CD4-positive, CD25-positive, alpha-beta regulatory T cell (primary cell): Measurements from ENCODE around the gene NTM. TPM values are rescaled to one million over a fixed set of nuclear protein-coding genes. Genes with fewer than 3 reads are reported as not detected.
A peak's percentile ranks its signal among the peaks of the same experiment; 100 is the strongest.

Experiments used
- ATAC-seq, 2 donors: fragments of 150-1000 bp; cut with Tn5 transposase; one replicate each; pipeline ENCODE4 v1.10.0; 2021; ENCODE audit warnings: low read depth in 2 of 2, moderate number of reproducible peaks in 2 of 2, moderate library complexity in 1 of 2
- DNase-seq, 3 donors: peaks; one replicate each; pipeline versions ENCODE4 v3.0.0 to v3.0.0-alpha.2; 2012 to 2022; ENCODE audit warnings: mixed read lengths in 1 of 3
- H3K27ac ChIP-seq: one replicate; pipeline ENCODE4 v1.7.0; 2013; ENCODE audit warnings: mild to moderate bottlenecking, low read length; ENCODE audit not compliant: insufficient read depth, poor library complexity, severe bottlenecking
- H3K27me3 ChIP-seq: one replicate; pipeline ENCODE4 v1.7.0; 2013; ENCODE audit warnings: low read length; ENCODE audit not compliant: control insufficient read depth, insufficient read depth
- H3K36me3 ChIP-seq: one replicate; pipeline ENCODE4 v1.7.0; 2013; ENCODE audit warnings: mild to moderate bottlenecking, low read length, moderate library complexity; ENCODE audit not compliant: control insufficient read depth, insufficient read depth
- H3K4me1 ChIP-seq: 2 replicates; pipeline ENCODE4 v1.7.0; 2013; ENCODE audit warnings: mild to moderate bottlenecking, low read length; ENCODE audit not compliant: insufficient read depth, control insufficient read depth, poor library complexity, severe bottlenecking
- H3K4me3 ChIP-seq: one replicate; pipeline ENCODE4 v1.7.0; 2013; ENCODE audit warnings: low read depth, mild to moderate bottlenecking, low read length, moderate library complexity
- H3K9me3 ChIP-seq, 2 experiments: 1 replicate in 1 of 2; 2 replicates in 1 of 2; pipeline ENCODE4 v1.7.0; 2013; ENCODE audit warnings: low read length in 2 of 2, mild to moderate bottlenecking in 1 of 2, moderate library complexity in 1 of 2; ENCODE audit not compliant: control insufficient read depth in 2 of 2
- H3K27ac Mint-ChIP-seq, 3 donors: one replicate each; pipeline ENCODE4 v1.8.0; 2020 to 2022; ENCODE audit warnings: mild to moderate bottlenecking in 3 of 3, mixed read lengths in 3 of 3, moderate library complexity in 2 of 3
- H3K27me3 Mint-ChIP-seq: one replicate; pipeline ENCODE4 v1.8.0; 2022; ENCODE audit warnings: mild to moderate bottlenecking, mixed read lengths
- H3K36me3 Mint-ChIP-seq: one replicate; pipeline ENCODE4 v1.8.0; 2020; ENCODE audit warnings: mixed read lengths
- H3K4me1 Mint-ChIP-seq, 4 donors: one replicate each; pipeline ENCODE4 v1.8.0; 2020 to 2022; ENCODE audit warnings: mixed read lengths in 4 of 4, mild to moderate bottlenecking in 1 of 4
- H3K4me3 Mint-ChIP-seq, 4 donors: one replicate each; pipeline ENCODE4 v1.8.0; 2020 to 2022; ENCODE audit warnings: mild to moderate bottlenecking in 4 of 4, mixed read lengths in 4 of 4, moderate library complexity in 3 of 4
- H3K9me3 Mint-ChIP-seq, 7 donors: one replicate each; pipeline ENCODE4 v1.8.0; 2020 to 2022; ENCODE audit warnings: mixed read lengths in 7 of 7, mild to moderate bottlenecking in 3 of 7, moderate library complexity in 2 of 7
- polyA plus RNA-seq, 4 donors: library from polyadenylated mRNA; unstranded; fragments of 300-500 nt; fragmentation: Illumina TruSeq; gene quantifications; one replicate each; pipeline ENCODE4 v1.2.3, GENCODE V29; 2021
- total RNA-seq: library from RNA; stranded (reverse); gene quantifications from one replicate; pipeline ENCODE4 v1.2.3, GENCODE V29; 2022

The NTM gene
- total and polyA plus RNA-seq, 5 donors from 2014 or later = 1.3 TPM; not detected in 4

DNA sequence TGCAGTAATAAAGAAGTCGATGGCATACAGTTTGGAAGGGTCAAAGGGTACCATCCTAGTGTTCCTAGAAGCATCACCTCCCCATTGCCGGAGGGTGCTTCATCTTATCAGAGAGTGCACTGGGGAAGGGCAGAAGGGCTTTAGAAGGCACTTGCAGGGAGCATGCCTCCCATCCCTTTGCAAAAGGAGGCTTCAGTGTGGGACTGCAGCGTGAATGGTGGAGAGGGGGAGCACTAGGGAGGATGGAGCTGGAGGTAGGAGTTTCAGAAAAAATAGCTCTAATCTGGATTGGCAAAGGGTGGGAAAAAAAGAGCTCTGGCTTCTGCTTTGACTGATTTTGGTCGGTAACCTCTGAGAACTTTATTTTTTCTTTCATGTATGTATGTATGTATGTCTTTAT is 5.0 kb downstream of the NTM start:
- Mint-ChIP-seq H3K4me3 (no peak overlapping the region), H3K27ac (no peak overlapping the region), H3K36me3 (no peaks in the 10 kb centered on the region), H3K27me3 (peaks cover 11% of the 10 kb centered on the region), H3K9me3 (peaks cover 0 to 3% (median 1%) of the 10 kb centered on the region in 7 donors), H3K4me1 (no peaks in the 10 kb centered on the region)
- ATAC-seq (no peak), DNase-seq (no peak)
- no peaks in the 10 kb centered on the region for H3K36me3 ChIP-seq
- H3K4me1 ChIP-seq = no peaks in the 10 kb centered on the region
- no peak overlapping the region for H3K4me3 ChIP-seq
- H3K9me3 ChIP-seq = no peaks in the 10 kb centered on the region
- H3K27ac ChIP-seq = no peak overlapping the region
- H3K27me3 ChIP-seq = no peaks in the 10 kb centered on the region

DNA sequence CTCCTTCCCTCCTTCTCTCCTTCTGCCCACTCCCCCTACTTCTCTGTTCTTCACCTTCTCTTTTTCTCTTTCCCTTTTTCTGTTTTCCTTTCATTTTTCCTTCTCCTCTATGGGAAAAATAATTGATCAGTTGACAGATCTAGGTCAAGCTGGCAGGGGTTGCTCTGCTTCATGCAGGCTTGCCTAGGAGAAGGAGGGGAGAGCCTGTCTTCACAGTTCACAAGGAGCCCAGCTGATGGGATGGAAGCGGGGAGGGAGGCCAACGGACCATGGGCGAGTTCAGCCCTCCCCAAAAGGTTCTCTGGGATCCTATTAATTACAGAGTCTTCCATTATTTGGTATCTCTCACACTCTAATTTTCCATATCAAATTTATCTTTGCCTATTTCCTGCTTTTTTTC is 5.5 kb downstream of the NTM start:
- no peak for ATAC-seq
- no peak overlapping the region for H3K27ac ChIP-seq
- Mint-ChIP-seq H3K9me3 (peaks cover 0 to 4% (median 2%) of the 10 kb centered on the region in 7 donors), H3K4me1 (no peaks in the 10 kb centered on the region), H3K27ac (peak overlapping the region in 1 of 3 donors; percentile 74), H3K4me3 (no peak overlapping the region), H3K27me3 (peaks cover 11% of the 10 kb centered on the region), H3K36me3 (no peaks in the 10 kb centered on the region)
- no peaks in the 10 kb centered on the region for H3K27me3 ChIP-seq
- no peak for DNase-seq
- H3K4me3 ChIP-seq = no peak overlapping the region
- no peaks in the 10 kb centered on the region for H3K4me1 ChIP-seq
- H3K9me3 ChIP-seq = no peaks in the 10 kb centered on the region
- no peaks in the 10 kb centered on the region for H3K36me3 ChIP-seq

DNA sequence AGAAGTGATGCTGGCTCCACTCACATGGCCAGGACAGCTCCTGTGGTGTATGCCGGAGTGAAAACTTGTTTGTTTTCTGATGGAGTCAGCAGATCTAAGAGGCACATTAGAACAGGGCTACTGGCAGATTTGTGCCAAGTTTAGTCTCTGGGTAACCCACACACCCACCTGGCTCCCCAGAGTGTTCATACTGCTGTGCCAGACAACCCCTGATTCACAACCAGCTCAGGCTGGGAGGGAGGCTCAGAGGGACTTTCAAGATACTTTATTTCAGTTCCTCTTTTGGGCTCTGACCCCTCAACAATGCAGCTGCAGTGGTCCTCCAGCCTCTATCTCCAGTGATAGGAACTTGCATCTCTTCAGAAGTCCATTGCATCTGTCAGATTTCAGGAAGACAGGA is 8.5 kb downstream of the NTM start:
- H3K27ac ChIP-seq = no peak overlapping the region
- Mint-ChIP-seq H3K9me3 (peaks cover 0 to 4% (median 2%) of the 10 kb centered on the region in 7 donors), H3K27ac (no peak overlapping the region), H3K27me3 (peaks cover 11% of the 10 kb centered on the region), H3K4me1 (no peaks in the 10 kb centered on the region), H3K4me3 (no peak overlapping the region), H3K36me3 (no peaks in the 10 kb centered on the region)
- no peaks in the 10 kb centered on the region for H3K27me3 ChIP-seq
- H3K4me3 ChIP-seq = no peak overlapping the region
- H3K36me3 ChIP-seq = no peaks in the 10 kb centered on the region
- H3K4me1 ChIP-seq = no peaks in the 10 kb centered on the region
- DNase-seq (no peak), ATAC-seq (no peak)
- H3K9me3 ChIP-seq = no peaks in the 10 kb centered on the region

DNA sequence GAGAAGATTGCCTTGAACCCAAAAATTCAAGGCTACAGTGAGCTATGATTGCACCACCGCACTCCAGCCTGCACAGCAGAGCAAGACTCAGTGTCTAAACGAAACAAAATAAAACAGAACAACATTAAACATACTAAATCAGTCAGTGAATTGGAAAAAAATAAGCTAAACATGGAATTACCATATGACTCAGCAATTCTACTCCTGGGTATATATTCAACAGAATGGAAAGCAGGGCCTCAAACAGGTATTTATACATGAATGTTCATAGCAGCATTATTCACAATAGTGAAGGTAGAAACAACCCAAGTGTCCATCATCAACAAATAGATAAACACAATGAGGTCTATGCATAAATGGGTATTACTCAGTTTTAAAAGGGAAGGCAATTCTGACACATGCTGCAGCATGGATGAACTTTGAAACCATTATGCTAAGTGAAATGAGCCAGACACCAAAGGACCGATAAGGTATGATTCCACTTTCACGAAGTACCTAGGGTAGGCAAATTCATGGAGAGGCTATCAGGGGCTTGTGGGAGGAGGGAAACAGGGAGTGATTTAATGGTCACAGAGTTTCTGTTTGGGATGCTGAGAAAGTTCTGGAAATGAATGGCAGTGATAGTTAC is 15.5 kb downstream of the NTM start:
- H3K27me3 ChIP-seq = no peaks in the 10 kb centered on the region
- Mint-ChIP-seq H3K9me3 (peaks cover 0 to 4% (median 0%) of the 10 kb centered on the region in 7 donors), H3K4me3 (no peak overlapping the region), H3K4me1 (no peaks in the 10 kb centered on the region), H3K27ac (no peak overlapping the region), H3K36me3 (no peaks in the 10 kb centered on the region), H3K27me3 (no peaks in the 10 kb centered on the region)
- H3K4me1 ChIP-seq = no peaks in the 10 kb centered on the region
- no peak for DNase-seq
- no peaks in the 10 kb centered on the region for H3K9me3 ChIP-seq
- no peak for ATAC-seq
- no peak overlapping the region for H3K27ac ChIP-seq
- H3K36me3 ChIP-seq = no peaks in the 10 kb centered on the region
- no peak overlapping the region for H3K4me3 ChIP-seq

DNA sequence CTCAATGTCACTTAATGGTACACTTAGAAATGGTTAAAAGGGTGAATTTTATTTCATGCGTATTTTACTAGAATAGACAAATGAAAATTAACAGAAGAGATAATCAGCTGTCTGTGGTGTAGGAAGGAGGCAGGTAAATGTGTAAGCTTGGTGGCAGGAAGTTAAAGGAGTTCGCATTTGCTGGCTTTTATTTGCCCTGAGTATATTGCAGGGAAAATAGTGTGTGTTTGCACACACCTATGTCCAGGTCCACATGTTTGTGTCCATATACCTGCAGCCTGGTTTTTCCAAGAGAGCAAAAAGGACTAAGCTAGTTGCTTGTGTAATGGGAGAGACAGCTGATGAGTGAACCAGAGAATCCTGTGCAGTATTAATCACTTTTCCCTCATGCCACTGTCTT is 16.0 kb downstream of the NTM start:
- ATAC-seq (no peak), DNase-seq (no peak)
- Mint-ChIP-seq H3K4me3 (no peak overlapping the region), H3K36me3 (no peaks in the 10 kb centered on the region), H3K4me1 (no peaks in the 10 kb centered on the region), H3K27ac (no peak overlapping the region), H3K27me3 (no peaks in the 10 kb centered on the region), H3K9me3 (peaks cover 0 to 4% (median 0%) of the 10 kb centered on the region in 7 donors)
- H3K4me1 ChIP-seq = no peaks in the 10 kb centered on the region
- no peak overlapping the region for H3K4me3 ChIP-seq
- no peaks in the 10 kb centered on the region for H3K36me3 ChIP-seq
- H3K27ac ChIP-seq = no peak overlapping the region
- no peaks in the 10 kb centered on the region for H3K9me3 ChIP-seq
- no peaks in the 10 kb centered on the region for H3K27me3 ChIP-seq

DNA sequence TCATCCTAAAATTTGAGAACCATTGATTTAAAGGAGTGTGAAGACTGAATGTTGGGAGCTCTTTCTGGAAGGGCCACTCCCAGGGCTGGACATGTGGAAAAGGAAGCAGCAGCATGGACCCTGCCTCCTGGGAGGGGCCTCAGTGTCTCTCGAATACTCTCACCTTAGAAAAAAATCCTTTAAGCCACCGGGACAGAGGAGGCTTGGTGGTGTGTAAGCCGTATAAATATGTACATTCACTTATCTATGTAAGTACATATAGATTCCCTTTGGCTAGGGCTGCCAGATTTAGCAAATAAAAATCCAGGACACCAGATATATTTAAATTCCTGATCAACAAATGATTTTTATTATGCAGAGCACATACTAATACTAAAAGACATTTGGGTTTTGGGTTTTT is 17.6 kb downstream of the NTM start:
- H3K27me3 Mint-ChIP-seq = no peaks in the 10 kb centered on the region

DNA sequence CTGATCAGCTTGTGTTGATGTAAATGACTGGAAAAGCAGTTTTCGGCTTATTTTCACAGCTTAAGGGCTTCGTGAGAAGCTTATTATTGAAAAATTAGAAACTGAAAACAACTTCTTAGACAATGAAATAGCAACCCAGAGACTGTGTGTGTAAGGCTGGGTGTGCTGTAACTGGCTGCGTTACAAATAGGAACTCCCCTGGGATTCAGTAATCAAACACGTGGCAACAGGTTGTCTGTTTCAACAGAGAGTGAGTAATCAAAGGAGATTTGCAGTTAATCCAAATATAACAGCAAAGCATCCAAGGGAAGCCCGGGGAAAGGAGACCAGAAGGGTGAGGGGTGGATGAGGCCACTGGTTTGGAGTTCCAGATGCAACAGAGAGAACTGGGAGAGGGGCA is 19.2 kb downstream of the NTM start:
- DNase-seq = no peak
- Mint-ChIP-seq H3K27me3 (no peaks in the 10 kb centered on the region), H3K4me3 (no peak overlapping the region), H3K4me1 (no peaks in the 10 kb centered on the region), H3K9me3 (peaks cover 0 to 6% (median 0%) of the 10 kb centered on the region in 7 donors), H3K36me3 (no peaks in the 10 kb centered on the region), H3K27ac (no peak overlapping the region)
- Histone ChIP-seq H3K27ac (no peak overlapping the region), H3K4me1 (no peaks in the 10 kb centered on the region), H3K27me3 (no peaks in the 10 kb centered on the region), H3K4me3 (no peak overlapping the region), H3K9me3 (no peaks in the 10 kb centered on the region), H3K36me3 (no peaks in the 10 kb centered on the region)
- no peak for ATAC-seq

More for the DNA sequence above, 17.6 kb downstream of the NTM start:
- no peaks in the 10 kb centered on the region for H3K27me3 ChIP-seq
- no peaks in the 10 kb centered on the region for H3K4me1 Mint-ChIP-seq
- H3K9me3 ChIP-seq = no peaks in the 10 kb centered on the region
- no peak overlapping the region for H3K27ac ChIP-seq
- H3K36me3 Mint-ChIP-seq = no peaks in the 10 kb centered on the region
- no peaks in the 10 kb centered on the region for H3K36me3 ChIP-seq
- ATAC-seq (no peak), DNase-seq (no peak)
- H3K4me1 ChIP-seq = no peaks in the 10 kb centered on the region
- H3K9me3 Mint-ChIP-seq = peaks cover 0 to 4% (median 0%) of the 10 kb centered on the region in 7 donors
- no peak overlapping the region for H3K4me3 ChIP-seq
- no peak overlapping the region for H3K4me3 Mint-ChIP-seq
- H3K27ac Mint-ChIP-seq = no peak overlapping the region

DNA sequence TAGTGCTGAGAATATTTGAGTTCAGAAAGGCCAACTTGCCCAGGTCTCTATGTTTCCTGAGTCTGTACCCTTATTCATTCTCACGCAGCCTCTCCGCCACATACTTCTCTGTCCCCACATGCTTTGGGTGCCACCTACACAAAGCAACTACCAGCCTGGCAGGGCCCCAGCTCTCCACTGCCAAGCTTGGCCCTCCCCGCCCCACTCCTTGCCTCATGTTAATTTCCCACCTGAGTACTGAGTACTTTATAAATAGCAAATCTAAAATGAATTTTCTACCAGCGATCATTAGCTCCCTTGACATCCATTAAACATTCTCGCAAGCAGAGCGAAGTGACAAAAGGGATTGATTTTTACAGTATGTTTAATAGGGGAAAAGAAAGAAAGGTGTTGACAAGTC is 20.8 kb downstream of the NTM start:
- Mint-ChIP-seq H3K4me1 (no peaks in the 10 kb centered on the region), H3K4me3 (no peak overlapping the region), H3K36me3 (no peaks in the 10 kb centered on the region), H3K27me3 (peaks cover 4% of the 10 kb centered on the region), H3K9me3 (peaks cover 0 to 6% (median 0%) of the 10 kb centered on the region in 7 donors), H3K27ac (no peak overlapping the region)
- no peaks in the 10 kb centered on the region for H3K36me3 ChIP-seq
- no peaks in the 10 kb centered on the region for H3K9me3 ChIP-seq
- no peak overlapping the region for H3K27ac ChIP-seq
- H3K27me3 ChIP-seq = no peaks in the 10 kb centered on the region
- DNase-seq (no peak), ATAC-seq (no peak)
- H3K4me3 ChIP-seq = no peak overlapping the region
- H3K4me1 ChIP-seq = no peaks in the 10 kb centered on the region
